Raji (cell line): ENCODE results near the gene KRT74.

Experiments
- POLR2A ChIP-seq: IDR thresholded peaks from 2 replicates; pipeline ENCODE4 v1.6.1; 2011; ENCODE audit warnings: low read depth, low read length, control low read depth; ENCODE audit not compliant: insufficient read depth

KRT74 gene

GRCh38 chr12:52537101-52537500 lies 36.5 kb downstream of the KRT74 start:
- no peak for TF ChIP-seq POLR2A

DNA sequence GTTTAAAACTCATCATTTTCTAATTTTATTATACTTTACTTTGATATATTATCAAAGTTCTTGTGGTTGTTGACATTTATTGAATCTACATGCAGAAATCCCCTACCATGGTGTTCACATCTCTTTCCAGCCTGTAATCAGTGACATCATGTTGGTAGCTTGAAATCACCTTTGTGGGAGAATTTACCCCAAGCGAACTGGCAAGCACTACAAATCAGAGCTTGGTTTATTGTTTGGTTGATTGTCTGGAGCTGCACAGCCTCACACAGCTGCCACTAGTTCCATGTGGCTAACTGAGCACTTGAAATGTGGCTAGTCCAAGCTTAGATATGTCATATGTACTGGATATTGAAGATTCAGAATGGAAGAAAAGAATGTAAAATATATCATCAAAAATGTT lies 38.1 kb downstream of the KRT74 start:
- no peak for TF ChIP-seq POLR2A

GRCh38 chr12:52534482-52534881 lies 39.2 kb downstream of the KRT74 start:
- TF ChIP-seq POLR2A, result no peak

- TF ChIP-seq POLR2A, result no peak
These were observed 39.8 kb downstream of the KRT74 start for GRCh38 chr12:52533686-52534470.

DNA sequence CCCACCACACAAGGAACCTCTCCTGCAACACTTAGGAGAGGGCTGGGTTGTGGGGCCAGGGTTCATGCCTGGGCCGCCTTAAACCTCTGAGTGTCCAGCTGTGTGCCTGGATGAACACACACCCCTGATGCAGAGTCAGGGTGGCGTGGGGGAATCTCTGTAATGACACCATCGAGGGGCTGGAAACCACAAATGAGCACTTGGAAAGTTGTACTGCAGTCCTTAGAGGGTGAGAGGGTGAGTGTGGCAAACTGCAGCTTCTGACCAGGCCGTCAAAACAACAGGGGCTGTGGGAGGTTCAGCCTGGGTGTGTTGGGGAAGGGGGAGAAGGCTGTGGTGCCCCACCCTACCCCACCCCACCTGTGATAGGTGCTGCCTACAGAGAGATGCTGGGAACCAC lies 41.0 kb downstream of the KRT74 start:
- no peak for TF ChIP-seq POLR2A

- TF ChIP-seq POLR2A, result no peak
These were observed 41.9 kb downstream of the KRT74 start for GRCh38 chr12:52531566-52532300.

DNA sequence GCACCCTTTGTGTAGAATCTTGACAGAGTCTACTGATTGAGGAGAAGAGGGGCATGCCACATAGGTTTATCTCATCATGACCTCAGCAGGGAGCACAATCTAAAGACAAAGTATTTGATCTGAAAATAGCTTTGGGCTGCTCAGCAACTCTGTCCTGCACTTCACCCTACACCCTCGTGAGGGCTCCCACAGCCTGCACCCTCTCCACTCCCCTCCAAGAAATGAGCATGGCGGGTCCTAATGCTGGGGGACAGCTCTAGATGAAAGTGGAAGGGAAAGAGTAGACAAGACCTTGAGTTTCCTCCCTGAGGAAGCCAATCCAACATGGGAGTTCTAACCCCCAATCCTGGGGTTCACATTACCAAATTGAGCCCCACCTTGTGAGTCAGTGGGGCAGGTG lies 42.7 kb downstream of the KRT74 start:
- no peak for TF ChIP-seq POLR2A

DNA sequence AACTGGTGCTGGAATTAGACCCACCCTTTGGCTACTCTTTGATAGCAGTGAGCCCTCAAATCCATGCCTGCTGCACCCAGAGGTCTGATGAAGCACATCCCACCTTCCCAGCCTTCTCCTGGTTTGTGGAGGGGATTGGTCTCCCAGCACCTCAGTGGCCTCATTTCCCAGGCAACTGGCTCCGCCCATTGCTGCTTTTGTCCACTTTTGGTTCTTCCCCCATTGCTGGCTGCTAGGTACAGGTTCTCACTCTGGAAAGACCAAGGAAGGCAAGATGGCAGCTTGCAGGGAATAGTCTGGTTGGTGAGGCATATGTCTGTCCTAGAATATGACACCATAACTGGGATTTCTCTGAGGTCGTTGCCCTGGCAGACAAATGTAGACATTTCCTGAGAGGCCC lies 43.3 kb downstream of the KRT74 start:
- no peak for TF ChIP-seq POLR2A

GRCh38 chr12:52529846-52530245 lies 43.8 kb downstream of the KRT74 start:
- TF ChIP-seq POLR2A, result no peak

GRCh38 chr12:52529417-52529816 lies 44.2 kb downstream of the KRT74 start:
- no peak for TF ChIP-seq POLR2A

DNA sequence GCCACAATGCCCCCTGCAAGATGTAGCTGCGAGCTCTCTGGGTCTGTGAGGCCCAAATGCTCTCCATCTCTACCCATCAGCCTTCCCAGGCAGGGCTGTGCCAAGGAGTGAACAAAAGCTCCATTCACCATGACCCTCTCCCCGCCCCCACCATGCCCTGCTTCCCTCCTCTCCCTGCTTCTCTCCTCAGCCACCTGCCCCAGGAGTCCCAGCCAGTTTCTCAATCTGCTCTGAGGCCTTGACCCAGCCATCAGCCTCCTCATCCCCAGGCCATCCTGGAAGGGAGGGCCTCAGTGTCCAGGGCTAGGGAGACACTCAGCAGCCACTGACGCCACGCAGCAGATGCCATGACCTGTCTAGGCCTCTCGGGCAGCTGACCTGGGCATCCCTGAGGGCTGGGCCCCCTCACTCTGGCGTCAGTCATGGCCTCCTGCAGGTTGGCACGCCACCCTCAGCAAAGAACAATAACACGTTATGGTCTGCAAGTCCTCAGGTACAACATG lies 45.0 kb downstream of the KRT74 start:
- no peak for TF ChIP-seq POLR2A

GRCh38 chr12:52527121-52527800 lies 46.4 kb downstream of the KRT74 start:
- no peak for TF ChIP-seq POLR2A

DNA sequence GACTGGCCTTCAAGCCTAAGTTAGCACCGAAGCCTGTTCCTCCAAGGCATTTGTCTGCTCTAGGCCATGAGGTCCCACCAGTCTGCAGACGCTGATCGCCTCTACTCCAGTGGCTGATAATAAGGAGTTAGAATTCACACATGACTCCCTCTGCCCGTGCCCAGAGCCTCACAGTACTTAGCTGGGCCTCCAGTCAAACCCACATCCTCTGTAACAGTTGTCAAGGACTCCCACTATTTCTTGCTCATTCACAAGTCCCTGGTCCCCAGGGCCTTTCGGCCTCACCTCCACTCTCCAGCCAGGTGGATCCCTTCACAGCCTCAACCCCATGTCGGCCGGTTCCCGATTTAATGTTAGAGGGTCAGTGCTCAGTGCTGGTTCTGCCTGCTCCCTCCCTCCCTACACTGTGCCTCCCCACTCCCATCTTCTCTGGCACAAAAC lies 47.1 kb downstream of the KRT74 start:
- no peak for TF ChIP-seq POLR2A

DNA sequence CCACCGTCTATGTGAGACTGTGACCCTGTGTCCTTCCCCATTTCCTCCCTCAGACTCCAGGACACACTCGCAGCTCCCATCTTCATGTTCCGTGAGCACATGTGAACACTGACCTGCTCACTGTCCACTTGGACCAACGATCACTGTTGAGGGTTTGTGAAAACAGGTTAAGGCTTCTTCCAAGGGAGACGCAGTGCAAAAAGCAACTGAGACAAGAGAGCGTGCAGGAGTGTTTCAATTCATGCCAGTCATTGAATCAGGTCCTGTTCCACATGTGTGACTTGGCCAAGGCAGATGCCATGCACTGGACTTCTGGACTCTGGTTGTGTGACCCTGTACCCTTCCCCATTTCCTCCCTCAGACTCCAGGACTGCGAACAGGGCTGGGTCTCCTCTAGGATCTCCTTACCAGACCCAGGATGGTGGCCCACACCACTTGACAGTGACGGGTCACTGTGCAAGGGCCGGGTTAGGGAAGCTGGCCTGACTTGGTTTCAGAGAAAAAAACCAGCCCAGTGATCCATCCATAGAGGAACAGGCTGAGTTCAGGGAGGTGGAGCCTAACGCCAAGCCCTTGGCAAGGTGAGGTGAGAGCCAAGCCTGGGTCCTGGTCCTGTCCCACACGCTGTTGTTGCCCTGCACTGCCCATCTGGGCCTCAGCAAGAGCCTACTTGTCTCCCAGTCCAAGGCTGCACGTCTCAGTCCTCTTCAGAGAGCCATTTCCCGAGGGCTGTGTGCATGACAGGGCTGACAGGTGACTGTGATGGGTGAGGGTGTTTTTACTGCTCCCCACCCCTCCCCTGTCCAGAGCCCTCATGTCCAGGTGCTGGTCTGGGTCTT lies 47.8 kb downstream of the KRT74 start:
- no peak for TF ChIP-seq POLR2A
